ENCODE measurements around the gene CPLANE2.

DNA sequence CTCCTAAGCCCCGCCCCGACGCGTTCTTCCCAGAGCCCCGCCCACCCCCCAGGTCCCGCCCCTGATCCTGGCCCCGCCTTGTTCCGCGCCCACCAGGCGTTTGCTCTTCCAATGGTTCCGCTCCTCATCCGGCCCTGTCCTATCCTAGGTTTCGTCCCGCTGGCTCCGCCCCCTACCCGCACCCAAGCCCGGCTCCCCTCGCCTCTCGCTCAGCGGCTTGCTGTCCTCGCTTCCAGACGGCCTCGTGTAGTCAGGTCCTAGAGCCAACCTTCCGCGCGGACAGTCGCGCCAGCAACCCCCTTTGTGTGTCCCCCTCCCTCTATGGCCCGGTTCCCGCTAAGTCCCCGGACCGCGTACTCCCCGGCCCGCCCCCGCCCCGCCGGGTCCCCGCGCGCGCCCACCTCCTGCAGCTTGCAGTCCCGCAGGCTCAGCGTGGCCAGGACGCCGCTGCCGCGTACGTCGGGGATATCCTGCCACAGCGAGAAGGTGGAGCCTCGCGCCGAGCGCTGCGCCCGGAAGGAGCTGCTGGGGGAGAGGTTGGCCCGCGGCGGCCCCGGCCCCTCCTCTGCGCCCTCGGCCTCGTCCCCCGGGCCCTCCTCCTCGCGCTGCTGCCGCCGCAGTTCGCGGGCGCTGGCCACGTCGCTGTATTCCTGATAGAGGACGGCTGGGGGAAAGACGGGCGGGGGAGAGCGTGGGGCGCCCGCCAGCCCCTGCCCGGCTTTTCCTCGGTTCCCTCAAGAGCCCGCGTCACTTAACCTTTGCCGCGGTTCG is 30.3 kb downstream of the CPLANE2 start:
- TF ChIP-seq, protein P1, sequence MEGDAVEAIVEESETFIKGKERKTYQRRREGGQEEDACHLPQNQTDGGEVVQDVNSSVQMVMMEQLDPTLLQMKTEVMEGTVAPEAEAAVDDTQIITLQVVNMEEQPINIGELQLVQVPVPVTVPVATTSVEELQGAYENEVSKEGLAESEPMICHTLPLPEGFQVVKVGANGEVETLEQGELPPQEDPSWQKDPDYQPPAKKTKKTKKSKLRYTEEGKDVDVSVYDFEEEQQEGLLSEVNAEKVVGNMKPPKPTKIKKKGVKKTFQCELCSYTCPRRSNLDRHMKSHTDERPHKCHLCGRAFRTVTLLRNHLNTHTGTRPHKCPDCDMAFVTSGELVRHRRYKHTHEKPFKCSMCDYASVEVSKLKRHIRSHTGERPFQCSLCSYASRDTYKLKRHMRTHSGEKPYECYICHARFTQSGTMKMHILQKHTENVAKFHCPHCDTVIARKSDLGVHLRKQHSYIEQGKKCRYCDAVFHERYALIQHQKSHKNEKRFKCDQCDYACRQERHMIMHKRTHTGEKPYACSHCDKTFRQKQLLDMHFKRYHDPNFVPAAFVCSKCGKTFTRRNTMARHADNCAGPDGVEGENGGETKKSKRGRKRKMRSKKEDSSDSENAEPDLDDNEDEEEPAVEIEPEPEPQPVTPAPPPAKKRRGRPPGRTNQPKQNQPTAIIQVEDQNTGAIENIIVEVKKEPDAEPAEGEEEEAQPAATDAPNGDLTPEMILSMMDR (IDR thresholded peaks at IDR 0.05) = peak in 1 of 6 experiments; percentile 13
- TF ChIP-seq POLR2A (IDR thresholded peaks at IDR 0.05) (peak in 1 of 4 donors; percentile 77), POLR2AphosphoS5 (IDR thresholded peaks at IDR 0.05) (peak; percentile 41 to 83), EP300 (IDR thresholded peaks at IDR 0.05) (no peak)

All from upper lobe of left lung (tissue), 4 donors.